Right lobe of liver (tissue), 4 donors: ENCODE measurements around the gene CYFIP2.

Experiments used
- POLR2A ChIP-seq: fragments of 450-650 bp; IDR thresholded peaks from one replicate; pipeline ENCODE4 v1.6.1; 2017; ENCODE audit warnings: antibody characterized with exemption, mild to moderate bottlenecking
- TF ChIP-seq, protein P1 (sequence below), 4 donors: fragments of 200-600 bp in 3 of 4; fragments of 450-650 bp in 1 of 4; IDR thresholded peaks; one replicate each; pipeline versions ENCODE4 v1.5.1 to v1.8.0; 2016 to 2022; ENCODE audit warnings: antibody characterized with exemption in 4 of 4, mild to moderate bottlenecking in 2 of 4
- donor health status: DM: no; HTN: no; CAD: no.
- donor health status: DM: no; HTN: no; CAD: no.
- donor health status: DM: no; HTN: yes; CAD: no.

DNA sequence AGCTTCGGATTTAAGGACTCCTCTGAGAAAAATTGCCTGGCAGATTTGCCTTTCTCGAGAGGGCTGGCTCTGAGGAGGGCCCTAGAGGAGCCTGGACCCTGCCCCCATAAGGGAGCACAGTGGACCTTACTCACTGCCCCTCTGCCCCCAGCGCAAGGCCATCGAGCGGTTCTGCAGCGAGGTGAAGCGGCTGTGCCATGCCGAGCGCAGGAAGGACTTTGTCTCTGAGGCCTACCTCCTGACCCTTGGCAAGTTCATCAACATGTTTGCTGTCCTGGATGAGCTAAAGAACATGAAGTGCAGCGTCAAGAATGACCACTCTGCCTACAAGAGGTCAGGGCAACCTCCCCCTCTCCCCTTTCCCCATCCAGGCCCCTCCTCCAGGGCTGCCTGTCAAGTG lies 34.6 kb downstream of the CYFIP2 start:
- TF ChIP-seq, protein P1, sequence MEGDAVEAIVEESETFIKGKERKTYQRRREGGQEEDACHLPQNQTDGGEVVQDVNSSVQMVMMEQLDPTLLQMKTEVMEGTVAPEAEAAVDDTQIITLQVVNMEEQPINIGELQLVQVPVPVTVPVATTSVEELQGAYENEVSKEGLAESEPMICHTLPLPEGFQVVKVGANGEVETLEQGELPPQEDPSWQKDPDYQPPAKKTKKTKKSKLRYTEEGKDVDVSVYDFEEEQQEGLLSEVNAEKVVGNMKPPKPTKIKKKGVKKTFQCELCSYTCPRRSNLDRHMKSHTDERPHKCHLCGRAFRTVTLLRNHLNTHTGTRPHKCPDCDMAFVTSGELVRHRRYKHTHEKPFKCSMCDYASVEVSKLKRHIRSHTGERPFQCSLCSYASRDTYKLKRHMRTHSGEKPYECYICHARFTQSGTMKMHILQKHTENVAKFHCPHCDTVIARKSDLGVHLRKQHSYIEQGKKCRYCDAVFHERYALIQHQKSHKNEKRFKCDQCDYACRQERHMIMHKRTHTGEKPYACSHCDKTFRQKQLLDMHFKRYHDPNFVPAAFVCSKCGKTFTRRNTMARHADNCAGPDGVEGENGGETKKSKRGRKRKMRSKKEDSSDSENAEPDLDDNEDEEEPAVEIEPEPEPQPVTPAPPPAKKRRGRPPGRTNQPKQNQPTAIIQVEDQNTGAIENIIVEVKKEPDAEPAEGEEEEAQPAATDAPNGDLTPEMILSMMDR (IDR thresholded peaks at IDR 0.05), result no peak
- TF ChIP-seq POLR2A, result no peak
